Endothelial cell (in vitro differentiated cells): ENCODE data around the gene LRRC14B. TPM values are rescaled to one million over a fixed set of nuclear protein-coding genes. Genes with fewer than 3 reads are reported as not detected.

Experiments used
- DNase-seq: peaks from one replicate; pipeline ENCODE4 v3.0.0; 2021; ENCODE audit warnings: low spot score
- H3K27ac Mint-ChIP-seq: one replicate; pipeline ENCODE4 v1.8.0; 2021; ENCODE audit warnings: mixed read lengths, inconsistent platforms; ENCODE audit not compliant: unreplicated experiment
- H3K27me3 Mint-ChIP-seq: one replicate; pipeline ENCODE4 v1.8.0; 2021; ENCODE audit warnings: mild to moderate bottlenecking, moderate library complexity, mixed read lengths, inconsistent platforms; ENCODE audit not compliant: unreplicated experiment
- H3K36me3 Mint-ChIP-seq: one replicate; pipeline ENCODE4 v1.8.0; 2021; ENCODE audit warnings: mild to moderate bottlenecking, low read depth, mixed read lengths, inconsistent platforms; ENCODE audit not compliant: unreplicated experiment
- H3K4me1 Mint-ChIP-seq: one replicate; pipeline ENCODE4 v1.8.0; 2021; ENCODE audit warnings: mild to moderate bottlenecking, mixed read lengths, inconsistent platforms; ENCODE audit not compliant: unreplicated experiment
- H3K4me3 Mint-ChIP-seq: one replicate; pipeline ENCODE4 v1.8.0; 2021; ENCODE audit warnings: mild to moderate bottlenecking, mixed read lengths, inconsistent platforms; ENCODE audit not compliant: unreplicated experiment
- H3K9me3 Mint-ChIP-seq: one replicate; pipeline ENCODE4 v1.8.0; 2021; ENCODE audit warnings: mixed read lengths, inconsistent platforms; ENCODE audit not compliant: unreplicated experiment
- CTCF ChIP-seq: fragments of 200-600 bp; sonication (generic); IDR thresholded peaks from one replicate; pipeline ENCODE4 v1.5.0; 2021; ENCODE audit warnings: antibody characterized with exemption; ENCODE audit not compliant: unreplicated experiment
- total RNA-seq: library from RNA; stranded (reverse); fragmentation: NEBNext Ultra II Directional; extraction: Animal tissue kit (Norgen Biotek cat#: 25700); gene quantifications from one replicate; pipeline ENCODE4 v1.2.1, GENCODE V29; 2021; ENCODE audit not compliant: unreplicated experiment

Gene LRRC14B
- total RNA-seq, 1 donor from 2014 or later = not detected

GRCh38 chr5:204462-204861, 13.2 kb downstream of the LRRC14B start:
- peaks cover 3% of the 10 kb centered on the region for H3K27me3 Mint-ChIP-seq
- no peak overlapping the region for H3K4me3 Mint-ChIP-seq
- peaks cover 3% of the 10 kb centered on the region for H3K4me1 Mint-ChIP-seq
- no peak for DNase-seq
- H3K36me3 Mint-ChIP-seq = peaks cover 15% of the 10 kb centered on the region
- no peak overlapping the region for H3K27ac Mint-ChIP-seq
- H3K9me3 Mint-ChIP-seq = no peaks in the 10 kb centered on the region
- TF ChIP-seq CTCF = no peak

GRCh38 chr5:204966-205670, 13.8 kb downstream of the LRRC14B start:
- TF ChIP-seq CTCF = no peak
- H3K36me3 Mint-ChIP-seq = peaks cover 16% of the 10 kb centered on the region
- no peaks in the 10 kb centered on the region for H3K9me3 Mint-ChIP-seq
- H3K27me3 Mint-ChIP-seq = peaks cover 4% of the 10 kb centered on the region
- no peak overlapping the region for H3K27ac Mint-ChIP-seq
- H3K4me3 Mint-ChIP-seq = no peak overlapping the region
- peaks cover 3% of the 10 kb centered on the region for H3K4me1 Mint-ChIP-seq
- no peak for DNase-seq

GRCh38 chr5:206406-206805, 15.1 kb downstream of the LRRC14B start:
- Mint-ChIP-seq H3K4me3 (no peak overlapping the region), H3K27ac (no peak overlapping the region), H3K36me3 (peaks cover 20% of the 10 kb centered on the region), H3K27me3 (peaks cover 8% of the 10 kb centered on the region), H3K4me1 (peaks cover 3% of the 10 kb centered on the region), H3K9me3 (no peaks in the 10 kb centered on the region)
- no peak for TF ChIP-seq CTCF
- DNase-seq = no peak

- no peak for DNase-seq
- H3K27ac Mint-ChIP-seq = no peak overlapping the region
These were observed 15.7 kb downstream of the LRRC14B start for GRCh38 chr5:206927-207536.

More at GRCh38 chr5:206927-207536, 15.7 kb downstream of the LRRC14B start:
- peaks cover 8% of the 10 kb centered on the region for H3K27me3 Mint-ChIP-seq
- H3K4me3 Mint-ChIP-seq = peak overlapping the region; percentile 49
- no peak for TF ChIP-seq CTCF
- peaks cover 2% of the 10 kb centered on the region for H3K4me1 Mint-ChIP-seq
- peaks cover 20% of the 10 kb centered on the region for H3K36me3 Mint-ChIP-seq
- H3K9me3 Mint-ChIP-seq = no peaks in the 10 kb centered on the region
